ENCODE data around the gene CCDC3.

Gene CCDC3

GRCh38 chr10:12960941-12961340 lies 40.6 kb downstream of the CCDC3 start:
- no peak for DNase-seq

GRCh38 chr10:12960334-12960898 lies 41.1 kb downstream of the CCDC3 start:
- no peak for DNase-seq

GRCh38 chr10:12958546-12959110 lies 42.9 kb downstream of the CCDC3 start:
- no peak for DNase-seq

GRCh38 chr10:12957081-12957480 lies 44.4 kb downstream of the CCDC3 start:
- no peak for DNase-seq

GRCh38 chr10:12954866-12955265 lies 46.6 kb downstream of the CCDC3 start:
- DNase-seq = no peak

GRCh38 chr10:12950583-12951128 lies 50.9 kb downstream of the CCDC3 start:
- DNase-seq = no peak

- DNase-seq = no peak
These were observed 52.3 kb downstream of the CCDC3 start for GRCh38 chr10:12949248-12949647.

GRCh38 chr10:12947741-12948140 lies 53.8 kb downstream of the CCDC3 start:
- DNase-seq = no peak

GRCh38 chr10:12946372-12946771 lies 55.1 kb downstream of the CCDC3 start:
- DNase-seq = no peak

GRCh38 chr10:12945690-12946359 lies 55.7 kb downstream of the CCDC3 start:
- DNase-seq = no peak

- DNase-seq = no peak
These were observed 56.6 kb downstream of the CCDC3 start for GRCh38 chr10:12944931-12945330.

GRCh38 chr10:12943425-12943824 lies 58.1 kb downstream of the CCDC3 start:
- DNase-seq = no peak

GRCh38 chr10:12941966-12942365 lies 59.5 kb downstream of the CCDC3 start:
- no peak for DNase-seq

GRCh38 chr10:12940791-12941190 lies 60.7 kb downstream of the CCDC3 start:
- DNase-seq = no peak

GRCh38 chr10:12938271-12938670 lies 63.2 kb downstream of the CCDC3 start:
- DNase-seq = no peak

- no peak for DNase-seq
These were observed 64.0 kb downstream of the CCDC3 start for GRCh38 chr10:12937527-12937926.

GRCh38 chr10:12934777-12935176 lies 66.7 kb downstream of the CCDC3 start:
- DNase-seq = no peak

- no peak for DNase-seq
These were observed 72.1 kb downstream of the CCDC3 start for GRCh38 chr10:12929381-12929780.

GRCh38 chr10:12928571-12928970 lies 72.9 kb downstream of the CCDC3 start:
- no peak for DNase-seq

- no peak for DNase-seq
These were observed 73.6 kb downstream of the CCDC3 start for GRCh38 chr10:12927896-12928295.

- no peak for DNase-seq
These were observed 75.7 kb downstream of the CCDC3 start for GRCh38 chr10:12925845-12926244.

- no peak for DNase-seq
These were observed 76.6 kb downstream of the CCDC3 start for GRCh38 chr10:12924911-12925310.

- no peak for DNase-seq
These were observed 79.2 kb downstream of the CCDC3 start for GRCh38 chr10:12922117-12922900.

- no peak for DNase-seq
These were observed 80.3 kb downstream of the CCDC3 start for GRCh38 chr10:12921163-12921562.

Data from activated naive CD4-positive, alpha-beta T cell treated with anti-CD3 and anti-CD28 coated beads, Interleukin-2, amount 50 U/mL, for 16 hours (primary cell).